A549 (cell line): ENCODE data around the gene GRM7. TPM values are rescaled to one million over a fixed set of nuclear protein-coding genes. Genes with fewer than 3 reads are reported as not detected.

ENCODE experiments used
- ATAC-seq, 2 experiments: fragments of 200-7000 bp in 1 of 2; fragments of >200 bp in 1 of 2; cut with Nextera tagmentation in 1 of 2; cut with Tn5 transposase in 1 of 2; 3 replicates each; pipeline versions ENCODE4 v1.8.0 to v1.9.1; 2018 to 2020; ENCODE audit warnings: mild to moderate bottlenecking in 1 of 2, moderate library complexity in 1 of 2
- CTCF ChIA-PET: fragments of 300-600 bp; sonication (Branson Sonifier 250); formaldehyde crosslinking; extraction: SDS; loops from one replicate; lab custom pipeline; 2021; ENCODE audit warnings: antibody characterized with exemption, inconsistent platforms; lab: Yijun Ruan, JAX
- POLR2A ChIA-PET: fragments of 350-600 bp; formaldehyde crosslinking; extraction: SDS; loops from one replicate; lab custom pipeline; 2021; ENCODE audit warnings: antibody characterized with exemption, inconsistent platforms; lab: Yijun Ruan, JAX
- DNase-seq, 2 experiments: peaks; one replicate each; pipeline versions ENCODE4 v3.0.0 to v3.0.0-alpha.2; 2011 to 2016; ENCODE audit warnings: low read depth in 1 of 2, low spot score in 1 of 2
- FAIRE-seq: peaks from 2 replicates; lab custom pipeline; 2011; peaks lifted over from hg19 to GRCh38; lab: Jason Lieb, UNC
- H3K27ac ChIP-seq, 2 experiments: fragments of >200 bp; sonication (Bioruptor Twin); formaldehyde crosslinking; 3 replicates each; pipeline ENCODE4 v1.5.1; 2016 to 2017
- H3K4me1 ChIP-seq: fragments of >200 bp; sonication (Bioruptor Twin); formaldehyde crosslinking; 3 replicates; pipeline ENCODE4 v1.6.1; 2016
- H3K4me2 ChIP-seq: fragments of >200 bp; sonication (Bioruptor Twin); formaldehyde crosslinking; 3 replicates; pipeline ENCODE4 v1.6.1; 2016
- H3K4me3 ChIP-seq: fragments of >200 bp; sonication (Bioruptor Twin); formaldehyde crosslinking; 3 replicates; pipeline ENCODE4 v1.5.1; 2016
- H3K9me3 ChIP-seq: fragments of >200 bp; sonication (Bioruptor Twin); formaldehyde crosslinking; 3 replicates; pipeline ENCODE4 v1.6.1; 2016
- CBX2 ChIP-seq: fragments of 200-600 bp; sonication (generic); IDR thresholded peaks from 2 replicates; pipeline ENCODE4 v1.6.1; 2016; ENCODE audit warnings: low read depth, mild to moderate bottlenecking, borderline replicate concordance
- CBX8 ChIP-seq: fragments of 200-600 bp; sonication (generic); IDR thresholded peaks from 2 replicates; pipeline ENCODE4 v1.6.1; 2016
- CEBPB ChIP-seq, 2 experiments: fragments of >200 bp in 1 of 2; sonication (Bioruptor Twin) in 1 of 2; formaldehyde crosslinking in 1 of 2; IDR thresholded peaks; 2 replicates each; pipeline ENCODE4 v1.6.1; 2012 to 2016
- CHD4 ChIP-seq: fragments of 200-600 bp; sonication (generic); IDR thresholded peaks from 2 replicates; pipeline ENCODE4 v1.6.1; 2016; ENCODE audit warnings: antibody characterized with exemption, mild to moderate bottlenecking, borderline replicate concordance
- EHF ChIP-seq: fragments of 250-450 bp; sonication (Bioruptor Pico); IDR thresholded peaks from 2 replicates; pipeline ENCODE4 v1.5.0; 2020; ENCODE audit warnings: mild to moderate bottlenecking
- EHMT2 ChIP-seq: fragments of 200-600 bp; sonication (generic); IDR thresholded peaks from 2 replicates; pipeline ENCODE4 v1.6.1; 2016; ENCODE audit warnings: antibody characterized with exemption, low read depth, mild to moderate bottlenecking, moderate library complexity
- EP300 ChIP-seq, 2 experiments: fragments of >200 bp; sonication (Bioruptor Twin); formaldehyde crosslinking; IDR thresholded peaks; 2 replicates in 1 of 2; 3 replicates in 1 of 2; pipeline ENCODE4 v1.6.1; 2016 to 2017
- FOSL2 ChIP-seq, 2 experiments: fragments of 450-650 bp in 1 of 2; fragments of >200 bp in 1 of 2; sonication (Bioruptor Twin) in 1 of 2; formaldehyde crosslinking; IDR thresholded peaks; 2 replicates each; pipeline versions ENCODE4 v1.5.0 to v1.6.1; 2016 to 2020; ENCODE audit warnings: mild to moderate bottlenecking in 1 of 2, moderate library complexity in 1 of 2
- FOXS1 ChIP-seq: fragments of 250-450 bp; sonication (Bioruptor Pico); IDR thresholded peaks from 2 replicates; pipeline ENCODE4 v1.5.0; 2020; ENCODE audit warnings: mild to moderate bottlenecking, moderate library complexity
- HDAC2 ChIP-seq: fragments of 200-600 bp; sonication (generic); IDR thresholded peaks from 2 replicates; pipeline ENCODE4 v1.6.1; 2016
- HEYL ChIP-seq: fragments of 250-450 bp; sonication (Bioruptor Pico); IDR thresholded peaks from 2 replicates; pipeline ENCODE4 v1.8.0; 2021; ENCODE audit warnings: mild to moderate bottlenecking, moderate library complexity
- HOXB5 ChIP-seq: fragments of 250-450 bp; sonication (Bioruptor Pico); IDR thresholded peaks from 2 replicates; pipeline ENCODE4 v1.5.0; 2020; ENCODE audit warnings: mild to moderate bottlenecking, moderate library complexity
- JUN ChIP-seq, 2 experiments: fragments of >200 bp; sonication (Bioruptor Twin); formaldehyde crosslinking; IDR thresholded peaks; 2 replicates in 1 of 2; 3 replicates in 1 of 2; pipeline ENCODE4 v1.6.1; 2016 to 2017
- JUNB ChIP-seq: fragments of >200 bp; sonication (Bioruptor Twin); formaldehyde crosslinking; IDR thresholded peaks from 2 replicates; pipeline ENCODE4 v1.6.1; 2016
- KDM1A ChIP-seq: fragments of 200-600 bp; sonication (generic); IDR thresholded peaks from 2 replicates; pipeline ENCODE4 v1.6.1; 2016; ENCODE audit warnings: low read depth, mild to moderate bottlenecking
- MAFK ChIP-seq: fragments of 450-650 bp; IDR thresholded peaks from 2 replicates; pipeline ENCODE4 v1.6.1; 2014; ENCODE audit not compliant: partially characterized antibody
- MYC ChIP-seq: IDR thresholded peaks from 2 replicates; pipeline ENCODE4 v1.6.1; 2012; ENCODE audit warnings: mild to moderate bottlenecking, inconsistent platforms, low read length, improper control_type of control experiment, borderline replicate concordance
- NPAS2 ChIP-seq: fragments of 250-450 bp; sonication (Bioruptor Pico); IDR thresholded peaks from 2 replicates; pipeline ENCODE4 v1.8.0; 2022; ENCODE audit warnings: mild to moderate bottlenecking, moderate library complexity, borderline replicate concordance
- POLR2A ChIP-seq: IDR thresholded peaks from 2 replicates; pipeline ENCODE4 v1.6.1; 2012; ENCODE audit warnings: mild to moderate bottlenecking, low read length
- POLR2AphosphoS2 ChIP-seq: conservative IDR thresholded peaks from 2 replicates; pipeline ENCODE4 v1.6.1; 2012; ENCODE audit warnings: low read length, improper control_type of control experiment, inconsistent platforms
- RCOR1 ChIP-seq: fragments of 150-350 bp; IDR thresholded peaks from 2 replicates; pipeline ENCODE4 v1.6.1; 2014; ENCODE audit warnings: antibody characterized with exemption, low read length, low read depth
- TFCP2L1 ChIP-seq: fragments of 250-450 bp; sonication (Bioruptor Pico); IDR thresholded peaks from 2 replicates; pipeline ENCODE4 v1.5.0; 2021; ENCODE audit warnings: mild to moderate bottlenecking
- TP53 ChIP-seq: fragments of 250-450 bp; sonication (Bioruptor Pico); IDR thresholded peaks from 2 replicates; pipeline ENCODE4 v1.5.0; 2021; ENCODE audit warnings: mild to moderate bottlenecking, moderate library complexity
- ZFP36 ChIP-seq: fragments of 450-650 bp; IDR thresholded peaks from 2 replicates; pipeline ENCODE4 v1.6.1; 2014; ENCODE audit warnings: borderline replicate concordance; ENCODE audit not compliant: partially characterized antibody
- WGBS: methylation state at CpG from one replicate; pipeline ENCODE4 v1.1.6; 2017; ENCODE audit errors: missing lambda C conversion rate; 5-methylcytosine and 5-hydroxymethylcytosine counted together
- polyA plus RNA-seq, 4 experiments: library from polyadenylated mRNA; depleted of rRNA in 3 of 4; stranded (reverse); fragments of >200 nt; fragmentation: RNase III in 1 of 4; extraction: RNeasy Plus Mini Kit Qiagen cat#74134 plus additional on column Dnase treatment in 1 of 4; gene quantifications; 2 replicates in 3 of 4; 3 replicates in 1 of 4; pipeline ENCODE4 v1.2.3, GENCODE V29; 2011 to 2017
- TF ChIP-seq, protein P1 (sequence below): fragments of 250-450 bp; sonication (Bioruptor Pico); IDR thresholded peaks from 2 replicates; pipeline ENCODE4 v1.5.0; 2021; ENCODE audit warnings: mild to moderate bottlenecking, moderate library complexity, borderline replicate concordance
- TF ChIP-seq, protein P2 (sequence below): fragments of >200 bp; sonication (Bioruptor Twin); formaldehyde crosslinking; IDR thresholded peaks from 2 replicates; pipeline ENCODE4 v1.6.1; 2016
- TF ChIP-seq, protein P3 (sequence below): fragments of 250-450 bp; sonication (Bioruptor Pico); IDR thresholded peaks from 2 replicates; pipeline ENCODE4 v1.5.0; 2020; ENCODE audit warnings: low read depth, mild to moderate bottlenecking, moderate library complexity
- TF ChIP-seq, protein P4 (sequence below): fragments of 450-650 bp; IDR thresholded peaks from 2 replicates; pipeline ENCODE4 v1.6.1; 2014; ENCODE audit warnings: antibody characterized with exemption
- TF ChIP-seq, protein P5 (sequence below): IDR thresholded peaks from 2 replicates; pipeline ENCODE4 v1.6.1; 2012

GRM7 gene
- polyA plus RNA-seq, 2 of the 4 experiments (the other 2 are of a cell fraction), result not detected

DNA sequence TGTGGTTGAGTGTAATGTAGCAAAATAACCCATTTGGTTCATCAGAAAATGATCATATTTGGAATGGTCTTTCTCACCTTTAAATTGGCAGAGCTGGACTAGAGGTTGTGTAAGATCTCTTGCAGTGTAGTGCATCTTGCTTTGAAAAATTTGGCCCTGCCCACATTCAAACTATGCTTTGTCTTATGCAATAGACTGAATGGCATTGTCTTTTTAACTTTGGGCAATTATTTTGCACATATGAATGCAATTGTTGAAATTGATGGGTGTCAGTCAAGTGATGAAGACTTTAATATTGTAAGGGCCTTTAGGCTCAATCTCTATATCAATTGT, 381.4 kb downstream of the GRM7 start (continued):
- TF ChIP-seq, protein P1, sequence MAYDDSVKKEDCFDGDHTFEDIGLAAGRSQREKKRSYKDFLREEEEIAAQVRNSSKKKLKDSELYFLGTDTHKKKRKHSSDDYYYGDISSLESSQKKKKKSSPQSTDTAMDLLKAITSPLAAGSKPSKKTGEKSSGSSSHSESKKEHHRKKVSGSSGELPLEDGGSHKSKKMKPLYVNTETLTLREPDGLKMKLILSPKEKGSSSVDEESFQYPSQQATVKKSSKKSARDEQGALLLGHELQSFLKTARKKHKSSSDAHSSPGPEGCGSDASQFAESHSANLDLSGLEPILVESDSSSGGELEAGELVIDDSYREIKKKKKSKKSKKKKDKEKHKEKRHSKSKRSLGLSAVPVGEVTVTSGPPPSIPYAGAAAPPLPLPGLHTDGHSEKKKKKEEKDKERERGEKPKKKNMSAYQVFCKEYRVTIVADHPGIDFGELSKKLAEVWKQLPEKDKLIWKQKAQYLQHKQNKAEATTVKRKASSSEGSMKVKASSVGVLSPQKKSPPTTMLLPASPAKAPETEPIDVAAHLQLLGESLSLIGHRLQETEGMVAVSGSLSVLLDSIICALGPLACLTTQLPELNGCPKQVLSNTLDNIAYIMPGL, result no peak
- TF ChIP-seq RCOR1, result no peak
- TF ChIP-seq JUNB, result no peak
- TF ChIP-seq EHMT2, result no peak
- TF ChIP-seq TP53 (CRISPR knock-in tag), result no peak
- TF ChIP-seq HEYL, result no peak
- no peak for TF ChIP-seq NPAS2 (CRISPR knock-in tag)
- TF ChIP-seq CBX8, result no peak
- TF ChIP-seq HOXB5 (CRISPR knock-in tag), result no peak
- no peak for TF ChIP-seq CHD4

DNA sequence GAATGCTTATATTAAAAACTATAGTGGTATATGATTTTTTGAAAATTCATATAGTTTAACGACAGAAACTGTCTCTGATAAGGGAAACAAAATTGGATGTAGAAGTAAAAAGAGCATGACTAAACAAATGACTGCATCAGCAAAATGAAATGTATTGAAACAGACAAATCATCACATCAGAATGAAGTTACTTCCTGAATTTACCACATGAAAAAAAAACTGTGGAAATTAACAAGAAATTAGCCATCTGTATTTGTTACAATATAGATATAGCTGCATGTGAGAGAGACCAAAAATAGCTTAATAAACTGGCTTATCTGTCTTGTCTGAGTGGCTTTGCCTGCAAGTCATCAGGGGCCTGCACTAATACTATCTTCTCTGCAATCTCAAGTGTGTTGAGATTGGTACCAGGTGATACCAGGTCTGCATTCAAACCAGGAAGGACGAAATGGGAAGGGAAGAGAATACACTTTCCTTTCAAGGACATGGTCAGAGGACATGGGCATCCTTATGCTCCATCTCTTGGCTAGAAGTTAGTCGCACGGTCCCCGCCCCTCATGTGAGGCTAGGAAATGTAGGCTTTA, 388.7 kb downstream of the GRM7 start:
- H3K4me2 ChIP-seq, result no peak overlapping the region
- ATAC-seq, result no peak
- DNase-seq, result no peak
- ChIA-PET CTCF (no interaction called here), POLR2A (no interaction called here)
- H3K27ac ChIP-seq, result no peak overlapping the region
- H3K9me3 ChIP-seq, result no peaks in the 10 kb centered on the region
- no peak overlapping the region for H3K4me3 ChIP-seq
- 25% methylated on average over 5 of the region's 5 CpGs for WGBS
- no peaks in the 10 kb centered on the region for H3K4me1 ChIP-seq
- peak; percentile 29 for TF ChIP-seq MAFK
- TF ChIP-seq POLR2AphosphoS2, result no peak
- no peak for FAIRE-seq

DNA sequence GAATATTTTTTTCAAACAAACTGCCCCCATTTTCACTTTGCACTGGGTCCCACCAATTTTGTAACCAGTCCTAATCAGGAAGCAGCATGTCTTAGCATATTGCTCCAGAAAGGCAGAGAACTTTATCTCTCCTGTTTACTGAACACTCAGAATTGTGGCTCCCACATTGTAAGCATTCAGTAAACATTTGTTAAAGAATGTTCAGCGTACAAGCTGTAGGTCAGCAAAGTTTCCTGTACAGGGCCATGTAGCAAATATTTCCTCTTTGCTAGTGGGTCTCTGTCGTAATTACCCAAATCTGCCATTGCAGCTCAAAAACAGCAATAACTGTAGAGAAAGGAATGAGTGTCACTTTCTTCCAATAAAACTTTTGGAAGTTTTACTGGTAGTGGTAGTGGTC, 393.3 kb downstream of the GRM7 start:
- 3% methylated on average over 2 of the region's 2 CpGs for WGBS

DNA sequence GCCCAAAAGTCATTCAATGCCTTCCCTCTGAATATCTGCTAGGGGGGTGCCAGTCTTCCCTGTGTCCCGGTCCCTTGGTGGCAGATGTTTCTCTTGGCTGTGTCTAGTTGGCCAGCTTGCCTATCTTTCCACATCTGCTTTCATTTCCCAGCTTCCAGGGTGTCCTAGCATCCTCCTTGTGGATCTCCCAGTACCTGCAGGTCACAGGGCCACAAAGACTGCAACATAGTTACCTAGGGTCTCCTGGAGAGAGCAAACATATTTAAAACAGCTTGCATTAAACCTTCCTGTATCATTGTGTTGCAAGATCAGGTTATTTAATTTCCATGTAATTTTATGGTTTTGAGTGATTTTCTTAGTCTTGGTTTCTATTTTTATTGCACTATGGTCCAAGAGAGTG, 400.1 kb downstream of the GRM7 start:
- ChIA-PET CTCF (no interaction called here), POLR2A (no interaction called here)
- ATAC-seq (no peak), FAIRE-seq (no peak), DNase-seq (no peak)
- Histone ChIP-seq H3K4me3 (no peak overlapping the region), H3K4me2 (no peak overlapping the region), H3K4me1 (no peaks in the 10 kb centered on the region), H3K27ac (no peak overlapping the region), H3K9me3 (no peaks in the 10 kb centered on the region)
- TF ChIP-seq POLR2AphosphoS2 (no peak), EHF (CRISPR knock-in tag) (no peak), CHD4 (no peak), TFCP2L1 (CRISPR knock-in tag) (no peak), ZFP36 (no peak), JUN (IDR thresholded peaks at IDR 0.05) (no peak), FOSL2 (IDR thresholded peaks at IDR 0.05) (no peak), FOSL2 (CRISPR knock-in tag; IDR thresholded peaks at IDR 0.05) (no peak), HDAC2 (no peak), POLR2A (no peak), CBX2 (no peak), EP300 (IDR thresholded peaks at IDR 0.05) (no peak), CEBPB (IDR thresholded peaks at IDR 0.05) (no peak), MAFK (no peak), NPAS2 (CRISPR knock-in tag) (no peak), EHMT2 (no peak), FOXS1 (CRISPR knock-in tag) (no peak)
- TF ChIP-seq, protein P2, sequence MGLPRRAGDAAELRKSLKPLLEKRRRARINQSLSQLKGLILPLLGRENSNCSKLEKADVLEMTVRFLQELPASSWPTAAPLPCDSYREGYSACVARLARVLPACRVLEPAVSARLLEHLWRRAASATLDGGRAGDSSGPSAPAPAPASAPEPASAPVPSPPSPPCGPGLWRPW, result no peak
- TF ChIP-seq, protein P3, sequence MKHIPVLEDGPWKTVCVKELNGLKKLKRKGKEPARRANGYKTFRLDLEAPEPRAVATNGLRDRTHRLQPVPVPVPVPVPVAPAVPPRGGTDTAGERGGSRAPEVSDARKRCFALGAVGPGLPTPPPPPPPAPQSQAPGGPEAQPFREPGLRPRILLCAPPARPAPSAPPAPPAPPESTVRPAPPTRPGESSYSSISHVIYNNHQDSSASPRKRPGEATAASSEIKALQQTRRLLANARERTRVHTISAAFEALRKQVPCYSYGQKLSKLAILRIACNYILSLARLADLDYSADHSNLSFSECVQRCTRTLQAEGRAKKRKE, result no peak
- TF ChIP-seq, protein P1, result no peak
- TF ChIP-seq, protein P4, sequence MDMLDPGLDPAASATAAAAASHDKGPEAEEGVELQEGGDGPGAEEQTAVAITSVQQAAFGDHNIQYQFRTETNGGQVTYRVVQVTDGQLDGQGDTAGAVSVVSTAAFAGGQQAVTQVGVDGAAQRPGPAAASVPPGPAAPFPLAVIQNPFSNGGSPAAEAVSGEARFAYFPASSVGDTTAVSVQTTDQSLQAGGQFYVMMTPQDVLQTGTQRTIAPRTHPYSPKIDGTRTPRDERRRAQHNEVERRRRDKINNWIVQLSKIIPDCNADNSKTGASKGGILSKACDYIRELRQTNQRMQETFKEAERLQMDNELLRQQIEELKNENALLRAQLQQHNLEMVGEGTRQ, result no peak
- 0% methylated on average over 1 of the region's 1 CpG for WGBS

More for the DNA sequence above, 393.3 kb downstream of the GRM7 start:
- H3K4me2 ChIP-seq, result no peak overlapping the region
- H3K9me3 ChIP-seq, result no peaks in the 10 kb centered on the region; the same call in 2 of the 3 replicates
- no peak overlapping the region for H3K4me3 ChIP-seq
- ATAC-seq, result no peak
- FAIRE-seq, result no peak
- ChIA-PET CTCF (interaction anchor here (1.0 kb wide), 1 partner anchor 59 kb away, joined by 5 read pairs; no protein-coding TSS in a partner anchor), POLR2A (no interaction called here)
- no peaks in the 10 kb centered on the region for H3K4me1 ChIP-seq
- DNase-seq, result no peak
- no peak overlapping the region for H3K27ac ChIP-seq
- TF ChIP-seq, protein P5, sequence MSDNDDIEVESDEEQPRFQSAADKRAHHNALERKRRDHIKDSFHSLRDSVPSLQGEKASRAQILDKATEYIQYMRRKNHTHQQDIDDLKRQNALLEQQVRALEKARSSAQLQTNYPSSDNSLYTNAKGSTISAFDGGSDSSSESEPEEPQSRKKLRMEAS, result no peak
- no peak for TF ChIP-seq KDM1A
- TF ChIP-seq MYC, result no peak
- no peak for TF ChIP-seq NPAS2 (CRISPR knock-in tag)
